Epithelial cell of proximal tubule (primary cell): ENCODE data around the gene PKNOX2. TPM values are rescaled to one million over a fixed set of nuclear protein-coding genes. Genes with fewer than 3 reads are reported as not detected.

ENCODE experiments used
- DNase-seq: peaks from one replicate; pipeline ENCODE4 v3.0.0-alpha.2; 2011; ENCODE audit warnings: low read depth
- H3K4me3 ChIP-seq: 2 replicates; pipeline ENCODE4 v1.5.1; 2011; ENCODE audit warnings: low read depth, mild to moderate bottlenecking, low read length
- CTCF ChIP-seq: conservative IDR thresholded peaks from 2 replicates; pipeline ENCODE4 v1.5.1; 2012; ENCODE audit warnings: low read depth, mild to moderate bottlenecking, low read length
- total RNA-seq: library from RNA; depleted of rRNA; stranded (reverse); fragments of >200 nt; gene quantifications from 2 replicates; pipeline ENCODE4 v1.2.3, GENCODE V29; 2015

Gene PKNOX2
- total RNA-seq, 1 donor from 2014 or later, result not detected

GRCh38 chr11:125347261-125347585 lies 182.7 kb downstream of the PKNOX2 start:
- DNase-seq, result no peak
- H3K4me3 ChIP-seq, result no peak overlapping the region
- TF ChIP-seq CTCF, result no peak

DNA sequence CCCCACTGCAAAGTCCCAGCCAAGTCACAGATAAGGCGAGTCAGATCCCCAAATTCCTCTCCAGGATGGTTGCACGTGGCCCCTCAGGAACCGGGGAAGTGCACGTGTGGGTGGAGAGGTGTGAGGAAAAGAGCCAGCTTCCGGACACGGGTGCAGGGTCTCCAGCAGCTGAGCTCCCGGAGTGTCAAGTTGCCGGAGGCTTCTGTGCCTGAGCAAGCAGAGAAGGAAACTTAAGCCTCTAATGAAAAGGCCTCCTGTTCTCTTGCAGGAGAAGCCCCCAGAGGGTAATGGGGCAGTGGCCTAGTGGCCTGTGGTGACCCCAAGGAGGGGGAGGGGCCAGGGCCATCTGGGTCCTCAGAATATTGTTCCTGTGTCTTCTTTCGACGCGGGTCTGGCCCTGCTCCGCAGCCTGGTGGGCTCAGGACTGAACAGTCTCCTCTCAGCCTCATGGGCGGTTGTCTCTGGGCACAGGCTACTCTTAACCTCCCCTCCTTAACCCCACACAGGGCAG lies 183.6 kb downstream of the PKNOX2 start:
- H3K4me3 ChIP-seq, result no peak overlapping the region
- TF ChIP-seq CTCF, result no peak

GRCh38 chr11:125348674-125349309 lies 184.2 kb downstream of the PKNOX2 start:
- peak; percentile 91 for TF ChIP-seq CTCF
- H3K4me3 ChIP-seq, result no peak overlapping the region
- DNase-seq, result no peak

More for the DNA sequence above, 183.6 kb downstream of the PKNOX2 start:
- no peak for DNase-seq

DNA sequence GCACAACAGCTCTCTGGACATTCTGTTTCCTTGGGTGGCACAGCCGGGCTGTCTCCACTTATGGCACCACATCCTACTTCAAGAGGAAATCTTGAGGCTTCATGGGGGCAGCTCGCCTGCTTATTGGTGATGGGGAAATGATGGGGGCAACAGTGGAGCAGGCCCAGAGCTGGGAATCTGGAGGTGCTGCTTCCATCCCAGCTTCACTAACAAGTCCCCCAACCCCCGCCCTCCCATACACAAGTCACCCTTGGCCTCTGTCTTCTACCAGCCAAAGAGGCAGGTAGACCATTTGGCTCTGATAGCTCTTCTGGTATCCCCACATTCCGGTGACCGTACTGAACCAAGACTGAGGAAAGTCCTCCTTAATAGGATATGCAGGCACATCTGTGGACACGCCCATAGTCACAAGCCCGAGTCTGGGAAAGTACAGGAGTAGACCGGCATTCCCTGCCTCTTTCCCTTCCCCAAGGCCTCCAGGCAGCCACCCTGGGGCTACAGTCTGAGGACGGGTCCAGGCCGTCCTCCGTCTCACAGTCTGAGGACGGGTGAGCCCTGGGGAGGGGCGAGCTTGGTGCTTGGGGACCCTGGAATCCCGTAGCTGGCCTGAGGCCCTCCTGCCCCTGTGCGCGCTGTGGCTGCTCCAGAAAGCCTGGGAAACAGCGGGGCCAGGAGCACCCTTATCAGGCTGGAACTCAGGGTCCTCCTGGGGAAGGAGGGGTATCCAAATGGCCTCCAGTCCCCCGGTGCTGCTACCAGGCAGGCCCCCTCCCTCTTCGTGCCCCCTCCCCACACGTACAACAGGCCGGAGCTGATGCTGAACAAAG lies 185.9 kb downstream of the PKNOX2 start:
- H3K4me3 ChIP-seq, result no peak overlapping the region
- no peak for DNase-seq
- TF ChIP-seq CTCF, result no peak

GRCh38 chr11:125351033-125351867 lies 186.7 kb downstream of the PKNOX2 start:
- no peak for DNase-seq
- H3K4me3 ChIP-seq, result no peak overlapping the region
- no peak for TF ChIP-seq CTCF

DNA sequence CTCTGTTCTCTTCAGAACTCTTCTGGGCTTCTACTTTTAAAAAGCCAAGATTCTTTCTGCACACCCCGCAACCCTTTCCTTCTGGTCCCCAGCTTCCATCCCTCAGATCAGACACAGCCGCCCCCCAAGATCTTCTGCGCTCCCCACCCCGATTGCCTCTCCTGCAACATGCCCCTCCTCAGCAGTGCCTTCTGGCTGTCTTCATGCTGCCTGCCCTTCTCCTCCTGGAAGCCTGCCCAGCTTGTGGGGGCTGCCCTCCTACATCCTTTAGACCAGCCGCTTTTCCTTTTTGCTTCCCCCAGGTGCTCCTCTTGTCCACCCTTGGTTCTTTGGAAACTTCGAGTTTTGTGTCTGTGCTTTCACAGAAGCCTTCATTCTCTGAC lies 187.3 kb downstream of the PKNOX2 start:
- no peak for DNase-seq
- no peak for TF ChIP-seq CTCF
- H3K4me3 ChIP-seq, result no peak overlapping the region
